Activated naive CD8-positive, alpha-beta T cell (primary cell): ENCODE measurements around the gene ANKRD18B.
"Not testable (repeated sequence)": the region's sequence is repeated elsewhere in the genome, so short reads cannot be mapped to it uniquely, and the experiment has no call there.

Source experiments
- H3K27ac Mint-ChIP-seq: one replicate; pipeline ENCODE4 v1.8.0; 2021; ENCODE audit warnings: mixed read lengths
- H3K27me3 Mint-ChIP-seq: one replicate; pipeline ENCODE4 v1.8.0; 2021; ENCODE audit warnings: mixed read lengths
- H3K36me3 Mint-ChIP-seq: one replicate; pipeline ENCODE4 v1.8.0; 2021; ENCODE audit warnings: mixed read lengths
- H3K4me1 Mint-ChIP-seq: one replicate; pipeline ENCODE4 v1.8.0; 2021; ENCODE audit warnings: low read depth, mixed read lengths
- H3K4me3 Mint-ChIP-seq: one replicate; pipeline ENCODE4 v1.8.0; 2021; ENCODE audit warnings: mild to moderate bottlenecking, mixed read lengths
- H3K9me3 Mint-ChIP-seq: one replicate; pipeline ENCODE4 v1.8.0; 2021; ENCODE audit warnings: low read depth, mixed read lengths

ANKRD18B gene

DNA sequence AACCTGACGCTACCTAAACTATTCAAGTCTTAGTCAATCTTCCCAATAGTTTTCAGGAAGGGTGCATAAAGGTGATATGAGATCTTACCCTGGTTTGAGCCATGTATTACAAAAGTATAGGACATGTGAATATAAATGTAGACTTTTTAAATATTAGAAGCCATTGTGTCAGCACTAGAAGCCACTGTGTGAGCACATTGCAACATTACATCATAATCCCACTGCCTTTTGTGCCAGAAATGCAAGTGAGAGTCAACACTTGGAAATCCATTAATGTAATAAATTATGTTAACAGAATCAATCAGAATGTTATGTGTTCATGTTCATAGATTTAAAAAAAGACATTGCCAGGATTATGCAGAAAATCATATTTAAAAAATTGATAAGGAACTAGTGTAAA lies 7.7 kb upstream of the ANKRD18B start:
- H3K27me3 Mint-ChIP-seq, H3K9me3 Mint-ChIP-seq, H3K36me3 Mint-ChIP-seq, H3K27ac Mint-ChIP-seq, H3K4me1 Mint-ChIP-seq, H3K4me3 Mint-ChIP-seq: not testable (repeated sequence)

GRCh38 chr9:33517373-33517772 lies 6.7 kb upstream of the ANKRD18B start:
- Mint-ChIP-seq H3K9me3 (no peaks in the 10 kb centered on the region), H3K27me3 (peaks cover 4% of the 10 kb centered on the region), H3K4me3 (no peak overlapping the region), H3K36me3 (no peaks in the 10 kb centered on the region), H3K4me1 (no peaks in the 10 kb centered on the region), H3K27ac (no peak overlapping the region)

DNA sequence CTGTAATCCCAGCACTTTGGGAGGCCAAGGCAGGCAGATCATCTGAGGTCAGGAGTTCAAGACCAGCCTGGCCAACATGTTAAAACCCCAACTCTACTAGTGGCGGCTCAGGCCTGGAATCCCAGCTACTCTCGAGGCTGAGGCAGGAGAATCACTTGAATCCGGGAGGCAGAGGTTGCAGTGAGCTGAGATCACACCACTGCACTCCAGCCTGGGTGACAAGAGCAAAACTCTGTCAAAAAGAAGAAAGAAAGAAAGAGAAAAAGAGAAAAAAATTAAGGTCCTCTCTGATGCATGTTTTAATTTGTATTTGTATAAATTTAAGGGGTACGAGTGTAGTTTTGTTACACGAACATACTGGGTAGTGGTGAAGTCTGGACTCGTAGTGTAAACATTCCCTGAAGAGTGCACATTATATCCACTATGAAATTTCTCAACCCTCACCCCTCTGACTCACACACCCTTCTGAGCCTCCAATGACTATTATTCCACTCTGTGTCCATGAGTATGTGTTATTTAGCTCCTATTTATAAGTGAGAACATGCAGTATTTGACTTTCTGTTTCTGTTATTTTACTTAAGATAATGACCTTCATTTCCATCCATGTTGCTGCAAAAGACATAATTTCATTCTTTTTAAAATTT lies 6.0 kb upstream of the ANKRD18B start:
- not testable (repeated sequence) for H3K36me3 Mint-ChIP-seq, H3K4me1 Mint-ChIP-seq, H3K9me3 Mint-ChIP-seq, H3K27ac Mint-ChIP-seq, H3K27me3 Mint-ChIP-seq, H3K4me3 Mint-ChIP-seq

DNA sequence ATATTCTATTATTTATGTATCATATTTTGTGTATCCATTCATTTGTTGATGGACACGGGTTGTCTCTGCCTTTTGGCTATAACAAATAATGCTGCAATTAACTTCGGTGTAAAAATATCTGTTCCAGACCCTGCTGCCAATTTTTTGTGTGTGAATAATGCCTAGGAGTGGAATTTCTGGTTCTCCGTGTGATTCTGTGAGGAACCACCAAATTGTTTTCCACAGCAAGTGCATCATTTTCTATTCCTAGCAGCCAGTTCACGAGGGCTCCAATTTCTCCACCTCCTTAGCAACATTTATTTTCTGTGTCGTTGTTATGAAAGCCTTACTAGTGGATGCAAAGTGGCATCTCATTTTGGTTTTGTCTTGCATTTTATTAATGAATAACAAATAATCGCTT lies 2.2 kb upstream of the ANKRD18B start:
- not testable (repeated sequence) for H3K9me3 Mint-ChIP-seq, H3K4me3 Mint-ChIP-seq, H3K27ac Mint-ChIP-seq, H3K36me3 Mint-ChIP-seq
- Mint-ChIP-seq H3K27me3 (peaks cover 23% of the 10 kb centered on the region), H3K4me1 (peaks cover 11% of the 10 kb centered on the region)

GRCh38 chr9:33524306-33524947 lies 376 bp downstream of the ANKRD18B start:
- no peaks in the 10 kb centered on the region for H3K36me3 Mint-ChIP-seq
- peak overlapping the region; percentile 82 for H3K4me3 Mint-ChIP-seq
- peaks cover 30% of the 10 kb centered on the region for H3K27me3 Mint-ChIP-seq
- peaks cover 11% of the 10 kb centered on the region for H3K4me1 Mint-ChIP-seq
- no peaks in the 10 kb centered on the region for H3K9me3 Mint-ChIP-seq
- no peak overlapping the region for H3K27ac Mint-ChIP-seq

DNA sequence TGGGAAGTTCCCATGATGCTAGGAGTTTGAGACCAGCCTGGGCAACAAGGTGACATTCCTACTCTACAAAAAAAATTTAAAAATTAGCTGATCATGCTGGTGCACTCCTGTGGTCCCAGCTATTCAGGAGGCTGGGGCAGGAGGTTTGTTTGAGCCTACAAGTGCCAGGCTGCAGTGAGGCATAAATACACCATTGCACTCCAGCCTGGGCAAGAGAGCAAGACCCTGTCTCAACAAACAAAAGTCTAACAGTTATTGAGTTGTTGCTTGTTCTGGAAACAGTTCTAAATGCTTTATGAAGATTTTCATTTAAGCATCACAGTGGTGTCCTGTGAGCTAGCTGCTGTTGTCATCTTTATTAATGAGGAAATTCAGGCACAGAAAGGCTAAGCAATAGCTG lies 4.0 kb downstream of the ANKRD18B start:
- peaks cover 25% of the 10 kb centered on the region for H3K27me3 Mint-ChIP-seq
- not testable (repeated sequence) for H3K27ac Mint-ChIP-seq, H3K4me3 Mint-ChIP-seq, H3K36me3 Mint-ChIP-seq, H3K9me3 Mint-ChIP-seq
- peaks cover 11% of the 10 kb centered on the region for H3K4me1 Mint-ChIP-seq

- H3K9me3 Mint-ChIP-seq, H3K4me3 Mint-ChIP-seq, H3K4me1 Mint-ChIP-seq, H3K27me3 Mint-ChIP-seq, H3K27ac Mint-ChIP-seq, H3K36me3 Mint-ChIP-seq: not testable (repeated sequence)
Measured at GRCh38 chr9:33533958-33534357, 9.9 kb downstream of the ANKRD18B start.

- Mint-ChIP-seq H3K9me3 (no peaks in the 10 kb centered on the region), H3K4me3 (no peak overlapping the region), H3K36me3 (no peaks in the 10 kb centered on the region), H3K27ac (no peak overlapping the region), H3K4me1 (no peaks in the 10 kb centered on the region), H3K27me3 (peaks cover 6% of the 10 kb centered on the region)
Measured at GRCh38 chr9:33535541-33535940, 11.5 kb downstream of the ANKRD18B start.

- H3K27ac Mint-ChIP-seq, H3K36me3 Mint-ChIP-seq, H3K4me1 Mint-ChIP-seq, H3K4me3 Mint-ChIP-seq, H3K9me3 Mint-ChIP-seq: not testable (repeated sequence)
- H3K27me3 Mint-ChIP-seq = peaks cover 16% of the 10 kb centered on the region
Measured at GRCh38 chr9:33543463-33543862, 19.4 kb downstream of the ANKRD18B start.

DNA sequence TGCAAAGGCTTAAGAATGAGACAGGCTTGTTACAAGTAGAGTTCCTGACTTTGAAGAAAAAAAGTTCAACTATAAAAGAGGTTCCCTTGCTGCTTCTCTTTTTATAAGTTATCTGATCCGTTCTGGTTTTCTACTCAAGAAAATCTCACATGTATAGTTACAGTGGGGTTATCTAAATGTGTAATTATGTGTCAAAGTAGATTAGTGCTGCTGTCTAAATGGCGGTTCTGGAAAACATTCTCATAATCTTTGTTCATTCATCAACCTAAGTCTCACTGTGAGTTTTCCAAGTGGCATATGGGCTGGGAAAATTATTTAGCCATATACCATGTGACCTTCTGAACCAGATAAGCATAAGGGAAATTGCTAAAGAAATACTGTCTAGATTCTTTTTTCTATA lies 21.7 kb downstream of the ANKRD18B start:
- H3K9me3 Mint-ChIP-seq, H3K27ac Mint-ChIP-seq, H3K36me3 Mint-ChIP-seq, H3K4me3 Mint-ChIP-seq, H3K4me1 Mint-ChIP-seq: not testable (repeated sequence)
- H3K27me3 Mint-ChIP-seq = peaks cover 15% of the 10 kb centered on the region

DNA sequence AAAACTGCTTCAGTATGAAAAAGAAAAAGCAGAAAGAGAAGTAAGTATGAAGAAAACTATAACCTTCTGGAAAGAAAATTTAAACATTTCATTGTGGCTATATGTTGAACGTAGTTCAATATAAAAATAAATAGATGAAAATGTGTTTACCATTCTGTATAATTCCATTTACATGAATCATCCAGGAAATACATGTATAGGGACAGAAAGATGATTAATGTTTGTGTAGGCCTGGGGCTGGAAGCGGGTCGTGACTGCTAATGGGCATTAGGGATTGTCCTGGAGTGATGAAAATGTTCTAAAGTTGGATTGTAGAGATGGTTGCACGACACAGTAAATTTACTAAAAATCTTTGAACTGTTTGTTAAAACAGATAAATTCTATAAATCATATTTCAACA lies 24.8 kb downstream of the ANKRD18B start:
- not testable (repeated sequence) for H3K36me3 Mint-ChIP-seq, H3K4me1 Mint-ChIP-seq, H3K27ac Mint-ChIP-seq, H3K9me3 Mint-ChIP-seq, H3K4me3 Mint-ChIP-seq
- H3K27me3 Mint-ChIP-seq = peaks cover 13% of the 10 kb centered on the region

DNA sequence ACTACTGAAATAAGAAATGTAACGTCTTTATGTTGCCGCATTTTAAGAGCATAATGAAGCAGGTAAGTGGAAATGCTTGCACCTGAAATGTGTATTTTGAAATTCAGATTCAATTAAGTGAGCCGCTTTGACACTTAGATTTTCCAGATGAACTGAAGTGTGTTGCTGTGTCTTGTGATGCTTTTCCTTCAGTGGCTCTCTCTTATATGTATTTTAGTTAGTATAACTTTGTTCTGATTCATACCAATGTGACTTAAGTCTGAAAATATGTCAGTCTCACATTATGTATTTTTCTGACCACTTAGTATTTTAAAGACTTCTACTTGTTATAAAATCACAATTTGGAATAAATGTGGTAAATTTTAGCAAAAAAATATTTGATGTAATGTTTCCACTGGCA lies 25.4 kb downstream of the ANKRD18B start:
- H3K36me3 Mint-ChIP-seq, H3K4me1 Mint-ChIP-seq, H3K9me3 Mint-ChIP-seq, H3K4me3 Mint-ChIP-seq, H3K27ac Mint-ChIP-seq: not testable (repeated sequence)
- H3K27me3 Mint-ChIP-seq = peaks cover 13% of the 10 kb centered on the region

GRCh38 chr9:33551183-33551582 lies 27.1 kb downstream of the ANKRD18B start:
- not testable (repeated sequence) for H3K9me3 Mint-ChIP-seq, H3K4me3 Mint-ChIP-seq, H3K4me1 Mint-ChIP-seq, H3K27ac Mint-ChIP-seq, H3K36me3 Mint-ChIP-seq
- H3K27me3 Mint-ChIP-seq = peaks cover 12% of the 10 kb centered on the region

- not testable (repeated sequence) for H3K9me3 Mint-ChIP-seq, H3K36me3 Mint-ChIP-seq, H3K27me3 Mint-ChIP-seq, H3K4me1 Mint-ChIP-seq, H3K4me3 Mint-ChIP-seq, H3K27ac Mint-ChIP-seq
Measured at GRCh38 chr9:33552315-33552725, 28.3 kb downstream of the ANKRD18B start.

DNA sequence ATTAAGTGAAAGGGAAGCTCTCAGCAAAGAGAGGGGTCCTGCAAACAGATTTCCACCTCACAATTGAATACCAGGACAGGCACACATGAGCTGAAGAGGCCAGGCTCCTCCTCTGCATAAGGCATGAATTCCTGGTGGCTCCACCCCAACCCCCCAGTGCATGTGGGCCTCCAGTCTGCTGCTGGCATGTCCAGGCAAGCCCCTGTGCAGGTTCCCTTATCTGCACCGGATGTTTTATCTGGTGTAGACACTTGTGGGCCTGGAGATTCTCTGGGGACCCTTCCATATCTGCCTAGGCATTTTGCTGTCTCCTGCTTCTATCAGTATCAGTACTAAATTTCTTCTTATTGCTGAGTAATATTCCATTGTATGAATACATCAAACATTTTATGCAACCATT lies 36.2 kb downstream of the ANKRD18B start:
- not testable (repeated sequence) for H3K36me3 Mint-ChIP-seq, H3K9me3 Mint-ChIP-seq

DNA sequence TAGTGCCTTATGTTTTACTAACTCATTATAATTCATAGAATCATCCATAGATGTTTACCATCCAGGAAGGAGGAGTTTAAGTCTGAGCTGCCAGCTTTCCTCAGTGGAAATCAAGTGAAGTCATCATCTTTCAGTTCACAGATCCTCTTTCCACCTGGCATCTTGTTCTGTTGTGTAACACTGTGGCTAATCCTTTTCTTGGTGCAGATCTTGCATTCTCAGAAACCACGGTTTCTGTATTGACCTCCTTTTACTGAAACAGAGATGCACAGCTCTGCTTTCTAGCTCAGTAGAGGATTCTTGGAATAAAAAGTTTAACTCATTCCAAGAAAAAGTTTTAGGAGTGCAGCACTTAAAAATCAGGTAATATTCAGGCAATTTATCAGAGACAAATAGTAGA lies 38.1 kb downstream of the ANKRD18B start:
- H3K36me3 Mint-ChIP-seq, H3K4me1 Mint-ChIP-seq, H3K9me3 Mint-ChIP-seq, H3K4me3 Mint-ChIP-seq, H3K27me3 Mint-ChIP-seq, H3K27ac Mint-ChIP-seq: not testable (repeated sequence)

More for the DNA sequence above, 36.2 kb downstream of the ANKRD18B start:
- H3K4me3 Mint-ChIP-seq, H3K27me3 Mint-ChIP-seq, H3K27ac Mint-ChIP-seq, H3K4me1 Mint-ChIP-seq: not testable (repeated sequence)
